Mammary epithelial cell (primary cell): ENCODE measurements around the gene NHS.

Experiments
- EZH2 ChIP-seq: IDR thresholded peaks from 2 replicates; pipeline ENCODE4 v1.6.1; 2012; ENCODE audit warnings: low read length, inconsistent platforms, borderline replicate concordance
- TF ChIP-seq, protein P1 (sequence below), 2 donors: IDR thresholded peaks in 1 of 2; conservative IDR thresholded peaks in 1 of 2; 2 replicates each; pipeline ENCODE4 v1.5.1; 2011 to 2012; ENCODE audit warnings: inconsistent platforms in 2 of 2, low read length in 2 of 2, mild to moderate bottlenecking in 2 of 2, control low read depth in 1 of 2, low read depth in 1 of 2; ENCODE audit not compliant: insufficient read depth in 1 of 2; ENCODE audit errors: extremely low read depth in 1 of 2

DNA sequence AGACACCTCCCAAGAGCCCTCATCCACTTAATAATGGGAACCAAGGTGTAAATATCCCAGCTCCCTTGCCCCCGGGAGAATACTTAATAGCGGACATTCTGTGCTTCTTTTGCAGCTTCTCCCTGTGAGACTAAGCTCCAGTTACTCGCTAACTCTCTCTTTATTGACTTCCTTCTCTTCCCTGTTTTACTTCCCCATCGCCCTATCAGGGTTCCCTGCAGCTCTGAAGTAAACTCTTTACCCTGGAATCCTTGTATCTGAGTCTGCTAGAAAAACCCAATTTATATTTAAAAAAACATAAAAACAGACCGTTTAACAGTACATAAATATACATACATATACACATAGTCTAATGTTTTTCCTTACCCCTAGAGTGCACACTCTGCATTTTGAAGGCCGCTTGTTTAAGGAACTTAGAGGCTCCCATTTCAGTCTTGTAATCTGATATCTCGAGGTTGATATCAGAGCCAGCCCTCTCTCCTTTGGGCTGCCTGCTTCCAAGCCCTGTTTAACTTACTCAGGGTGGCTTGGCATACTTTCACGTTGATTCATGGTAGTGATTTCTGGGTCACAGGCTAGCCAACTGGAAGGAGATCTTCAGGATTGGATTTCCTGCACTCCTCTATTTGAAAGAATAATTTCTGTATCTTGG lies 184.9 kb downstream of the NHS start:
- TF ChIP-seq, protein P1, sequence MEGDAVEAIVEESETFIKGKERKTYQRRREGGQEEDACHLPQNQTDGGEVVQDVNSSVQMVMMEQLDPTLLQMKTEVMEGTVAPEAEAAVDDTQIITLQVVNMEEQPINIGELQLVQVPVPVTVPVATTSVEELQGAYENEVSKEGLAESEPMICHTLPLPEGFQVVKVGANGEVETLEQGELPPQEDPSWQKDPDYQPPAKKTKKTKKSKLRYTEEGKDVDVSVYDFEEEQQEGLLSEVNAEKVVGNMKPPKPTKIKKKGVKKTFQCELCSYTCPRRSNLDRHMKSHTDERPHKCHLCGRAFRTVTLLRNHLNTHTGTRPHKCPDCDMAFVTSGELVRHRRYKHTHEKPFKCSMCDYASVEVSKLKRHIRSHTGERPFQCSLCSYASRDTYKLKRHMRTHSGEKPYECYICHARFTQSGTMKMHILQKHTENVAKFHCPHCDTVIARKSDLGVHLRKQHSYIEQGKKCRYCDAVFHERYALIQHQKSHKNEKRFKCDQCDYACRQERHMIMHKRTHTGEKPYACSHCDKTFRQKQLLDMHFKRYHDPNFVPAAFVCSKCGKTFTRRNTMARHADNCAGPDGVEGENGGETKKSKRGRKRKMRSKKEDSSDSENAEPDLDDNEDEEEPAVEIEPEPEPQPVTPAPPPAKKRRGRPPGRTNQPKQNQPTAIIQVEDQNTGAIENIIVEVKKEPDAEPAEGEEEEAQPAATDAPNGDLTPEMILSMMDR (conservative IDR thresholded peaks at IDR 0.05 in 1 of 2, IDR thresholded peaks at IDR 0.05 in 1 of 2; ENCODE audit: extremely low read depth in 1 of 2, insufficient read depth in 1 of 2, low read depth in 1 of 2, low read length in 2 of 2): no peak
- TF ChIP-seq EZH2: no peak
